Measurements from ENCODE around the gene PTAR1.

- TF ChIP-seq CTCF (IDR thresholded peaks at IDR 0.05) (no peak), EP300 (IDR thresholded peaks at IDR 0.05) (no peak), POLR2AphosphoS5 (IDR thresholded peaks at IDR 0.05) (no peak), POLR2A (IDR thresholded peaks at IDR 0.05) (no peak)
Measured at GRCh38 chr9:69673311-69673640, 86.5 kb downstream of the PTAR1 start.
